Testis (tissue), 2 donors: ENCODE results near the gene NOX4.
"Not testable (repeated sequence)": the region's sequence is repeated elsewhere in the genome, so short reads cannot be mapped to it uniquely, and the experiment has no call there.

Source experiments
- CTCF ChIP-seq, 3 experiments: fragments of 450-650 bp in 2 of 3; fragments of 200-600 bp in 1 of 3; sonication (generic) in 1 of 3; IDR thresholded peaks; one replicate each; pipeline ENCODE4 v1.5.1; 2016 to 2019; ENCODE audit warnings: antibody characterized with exemption in 3 of 3, mild to moderate bottlenecking in 2 of 3, moderate library complexity in 1 of 3
- POLR2A ChIP-seq: fragments of 450-650 bp; IDR thresholded peaks from one replicate; pipeline ENCODE4 v1.6.1; 2017; ENCODE audit warnings: antibody characterized with exemption, mild to moderate bottlenecking, moderate library complexity

DNA sequence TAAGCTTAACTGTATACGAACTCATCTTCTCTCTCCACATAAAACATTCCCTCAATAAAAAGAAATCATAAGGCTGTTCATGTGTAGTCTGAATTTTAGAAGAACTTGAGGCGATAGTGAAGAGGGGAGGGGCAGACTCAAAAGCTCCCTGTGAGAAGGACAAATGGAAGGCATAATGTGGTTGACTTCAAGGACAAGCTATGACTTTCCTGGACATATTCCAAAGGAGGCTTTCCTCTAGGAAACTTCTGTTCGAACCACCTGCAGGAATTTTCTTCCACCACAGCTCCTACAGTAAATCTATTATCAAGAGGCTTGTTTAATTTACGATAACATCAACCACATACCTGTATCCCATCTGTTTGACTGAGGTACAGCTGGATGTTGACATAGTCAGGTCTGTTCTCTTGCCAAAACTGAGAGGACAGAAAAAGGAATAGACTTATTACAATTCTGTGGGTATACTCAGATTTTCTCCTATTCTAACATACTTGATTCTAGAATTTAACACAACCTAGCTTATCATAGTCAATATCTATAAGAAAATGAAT is 154.0 kb downstream of the NOX4 start:
- not testable (repeated sequence) for TF ChIP-seq CTCF (IDR thresholded peaks at IDR 0.05); POLR2A
